HepG2 (cell line): ENCODE measurements around the gene XIST. TPM values are rescaled to one million over a fixed set of nuclear protein-coding genes. Genes with fewer than 3 reads are reported as not detected.
"Not testable (repeated sequence)": the region's sequence is repeated elsewhere in the genome, so short reads cannot be mapped to it uniquely, and the experiment has no call there.

ENCODE experiments used
- ATAC-seq: fragments of 200-7000 bp; cut with Tn5 transposase; 3 replicates; pipeline ENCODE4 v1.9.1; 2020; ENCODE audit warnings: mild to moderate bottlenecking, moderate library complexity
- BruUV-seq: library from RNA; stranded (reverse); fragments of 400-500 nt; replicated peaks from 2 replicates; lab custom pipeline; 2021; lab: Mats Ljungman, UMichigan
- CTCF ChIA-PET: fragments of 300-600 bp; formaldehyde crosslinking; extraction: SDS; loops from one replicate; lab custom pipeline; 2021; ENCODE audit warnings: low total read pairs, inconsistent platforms, low intra/inter-chr PET ratio; lab: Yijun Ruan, JAX
- POLR2A ChIA-PET: fragments of 350-600 bp; sonication (Branson Sonifier 250); formaldehyde crosslinking; loops from one replicate; lab custom pipeline; 2020; ENCODE audit warnings: antibody characterized with exemption, inconsistent platforms; lab: Yijun Ruan, JAX
- DNase-seq: peaks from one replicate; pipeline ENCODE4 v3.0.0-alpha.2; 2015; ENCODE audit warnings: low spot score
- FAIRE-seq: peaks from 3 replicates; lab custom pipeline; 2011; peaks lifted over from hg19 to GRCh38; lab: Jason Lieb, UNC
- H2AFZ ChIP-seq: one replicate; pipeline ENCODE4 v1.6.1; 2011; ENCODE audit warnings: low read length, inconsistent platforms
- H3K27ac ChIP-seq: fragments of 300-600 bp; 3 replicates; pipeline ENCODE4 v1.8.0; 2011; ENCODE audit warnings: mixed run types, mild to moderate bottlenecking, mixed read lengths, low read length, inconsistent platforms; ENCODE audit not compliant: insufficient read depth; ENCODE audit errors: extremely low read length
- H3K27me3 ChIP-seq, 2 experiments: fragments of 200-600 bp in 1 of 2; 2 replicates in 1 of 2; 3 replicates in 1 of 2; pipeline versions ENCODE4 v1.6.0 to v1.8.0; 2011; ENCODE audit warnings: low read length in 2 of 2, mild to moderate bottlenecking in 2 of 2, moderate library complexity in 2 of 2, inconsistent platforms in 1 of 2; ENCODE audit not compliant: insufficient read depth in 2 of 2, control insufficient read depth in 1 of 2
- H3K36me3 ChIP-seq, 2 experiments: fragments of 200-600 bp in 1 of 2; replicated peaks in 1 of 2; 2 replicates in 1 of 2; 3 replicates in 1 of 2; pipeline versions ENCODE4 v1.5.1 to v1.8.0; 2011; ENCODE audit warnings: low read length in 2 of 2, inconsistent platforms in 1 of 2; ENCODE audit not compliant: insufficient read depth in 2 of 2, control insufficient read depth in 1 of 2
- H3K4me1 ChIP-seq: 2 replicates; pipeline ENCODE4 v1.5.1; 2012; ENCODE audit warnings: low read length, inconsistent platforms; ENCODE audit not compliant: insufficient read depth
- H3K4me2 ChIP-seq: 2 replicates; pipeline ENCODE4 v1.6.0; 2011; ENCODE audit warnings: low read depth, low read length, inconsistent platforms
- H3K4me3 ChIP-seq, 3 experiments: fragments of 200-600 bp in 1 of 3; sonication (generic), shearing (Covaris generic) in 1 of 3; replicated peaks in 1 of 3; 2 replicates each; pipeline ENCODE4 v1.5.1; 2011 to 2016; ENCODE audit warnings: low read length in 3 of 3, inconsistent platforms in 2 of 3, low read depth in 2 of 3, mild to moderate bottlenecking in 2 of 3, control low read depth in 1 of 3, mixed read lengths in 1 of 3; ENCODE audit not compliant: insufficient read depth in 1 of 3
- H3K79me2 ChIP-seq: one replicate; pipeline ENCODE4 v1.6.1; 2011; ENCODE audit warnings: low read length, inconsistent platforms; ENCODE audit not compliant: insufficient read depth
- H3K9ac ChIP-seq: 2 replicates; pipeline ENCODE4 v1.6.0; 2011; ENCODE audit warnings: mild to moderate bottlenecking, low read depth, low read length, inconsistent platforms; ENCODE audit not compliant: insufficient read depth
- H3K9me3 ChIP-seq: 2 replicates; pipeline ENCODE4 v1.5.1; 2012; ENCODE audit warnings: mild to moderate bottlenecking, low read length
- H4K20me1 ChIP-seq: 2 replicates; pipeline ENCODE4 v1.6.0; 2011; ENCODE audit warnings: inconsistent platforms, mild to moderate bottlenecking, low read length, moderate library complexity; ENCODE audit not compliant: insufficient read depth
- CBX1 ChIP-seq: IDR thresholded peaks from one replicate; pipeline ENCODE4 v1.6.1; 2016; ENCODE audit warnings: antibody characterized with exemption, low read depth
- WGBS: methylation state at CpG from one replicate; pipeline ENCODE4 v1.1.6; 2017; ENCODE audit warnings: low lambda C conversion rate; 5-methylcytosine and 5-hydroxymethylcytosine counted together
- in situ Hi-C: cut with HindIII; loops from 2 replicates; pipeline ENCODE4 v1.10.0; 2017; ENCODE audit warnings: low pct_unique_long_range_greater_than_20kb; ENCODE audit not compliant: extremely low pct_ligation_motif_present
- intact Hi-C: fragments of 100-400 bp; cut with micrococcal nuclease; formaldehyde crosslinking; loops from one replicate; pipeline ENCODE4 v1.10.0; 2022; ENCODE audit not compliant: unreplicated experiment
- polyA plus RNA-seq, 8 experiments: library from polyadenylated mRNA; depleted of rRNA in 3 of 8; stranded (reverse) in 7 of 8; unstranded in 1 of 8; fragments of >200 nt; fragmentation: Illumina TruSeq in 4 of 8; extraction: Trizol in 4 of 8; gene quantifications; 2 replicates each; pipeline versions ENCODE4 v1.2.1 to v1.2.3, GENCODE V29; 2011 to 2016; ENCODE audit warnings: low read depth in 4 of 8, missing spikeins in 1 of 8, mixed read lengths in 1 of 8; ENCODE audit not compliant: insufficient read depth in 1 of 8
- total RNA-seq, 5 experiments: library from RNA; depleted of rRNA; stranded (reverse); fragments of >200 nt; fragmentation: Illumina TruSeq; extraction: Trizol; gene quantifications; 2 replicates each; pipeline ENCODE4 v1.2.3, GENCODE V29; 2016; ENCODE audit warnings: low read depth in 1 of 5
- TF ChIP-seq, protein P1 (sequence below): sonication (generic); formaldehyde crosslinking; IDR thresholded peaks from 2 replicates; pipeline ENCODE4 v1.9.0; 2021; ENCODE audit warnings: missing genetic modification reagents, mild to moderate bottlenecking, borderline replicate concordance
- TF ChIP-seq, protein P2 (sequence below): fragments of 450-650 bp; IDR thresholded peaks from 2 replicates; pipeline ENCODE4 v1.6.1; 2017; ENCODE audit warnings: mild to moderate bottlenecking
- TF ChIP-seq, protein P3 (sequence below): sonication (generic); formaldehyde crosslinking; IDR thresholded peaks from 2 replicates; pipeline ENCODE4 v1.4.0; 2020; ENCODE audit warnings: missing genetic modification reagents, borderline replicate concordance

XIST gene
- total and polyA plus RNA-seq, 2 of the 13 experiments (the other 11 are each of a cell fraction or from before 2014, with no cell fraction given), result 0.02 to 0.26 TPM

DNA sequence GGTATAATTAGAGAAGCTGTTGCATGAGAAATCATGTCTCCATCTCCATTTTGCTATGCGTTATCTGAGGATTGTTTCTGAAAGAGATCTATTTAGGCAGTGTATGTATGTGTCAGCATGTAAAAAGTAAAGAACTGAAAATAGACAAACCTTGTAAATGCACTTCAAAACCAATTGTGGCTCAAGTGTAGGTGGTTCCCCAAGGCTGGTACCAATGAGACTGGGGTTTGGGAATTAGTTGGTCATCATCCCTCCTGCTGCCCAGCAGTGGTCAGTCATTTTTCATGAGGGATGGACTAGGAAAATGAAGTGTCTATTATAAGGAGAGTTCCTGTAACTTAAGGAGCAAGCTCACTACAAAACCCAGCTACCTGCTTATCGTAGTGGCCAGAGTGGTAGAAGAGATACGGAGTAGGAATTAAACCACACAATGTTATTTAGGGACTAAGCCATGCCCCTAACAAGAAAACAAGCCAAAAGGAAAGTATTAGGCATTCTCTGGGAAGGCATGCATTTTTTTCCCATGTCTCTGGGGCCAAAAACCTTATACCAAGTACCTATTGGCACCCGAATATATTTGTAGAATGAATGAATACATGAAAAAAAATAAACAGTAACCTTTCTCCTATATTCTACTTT is 30.5 kb downstream of the XIST start (continued):
- TF ChIP-seq, protein P1, sequence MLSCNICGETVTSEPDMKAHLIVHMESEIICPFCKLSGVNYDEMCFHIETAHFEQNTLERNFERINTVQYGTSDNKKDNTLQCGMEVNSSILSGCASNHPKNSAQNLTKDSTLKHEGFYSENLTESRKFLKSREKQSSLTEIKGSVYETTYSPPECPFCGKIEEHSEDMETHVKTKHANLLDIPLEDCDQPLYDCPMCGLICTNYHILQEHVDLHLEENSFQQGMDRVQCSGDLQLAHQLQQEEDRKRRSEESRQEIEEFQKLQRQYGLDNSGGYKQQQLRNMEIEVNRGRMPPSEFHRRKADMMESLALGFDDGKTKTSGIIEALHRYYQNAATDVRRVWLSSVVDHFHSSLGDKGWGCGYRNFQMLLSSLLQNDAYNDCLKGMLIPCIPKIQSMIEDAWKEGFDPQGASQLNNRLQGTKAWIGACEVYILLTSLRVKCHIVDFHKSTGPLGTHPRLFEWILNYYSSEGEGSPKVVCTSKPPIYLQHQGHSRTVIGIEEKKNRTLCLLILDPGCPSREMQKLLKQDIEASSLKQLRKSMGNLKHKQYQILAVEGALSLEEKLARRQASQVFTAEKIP, result no peak
- TF ChIP-seq, protein P2, sequence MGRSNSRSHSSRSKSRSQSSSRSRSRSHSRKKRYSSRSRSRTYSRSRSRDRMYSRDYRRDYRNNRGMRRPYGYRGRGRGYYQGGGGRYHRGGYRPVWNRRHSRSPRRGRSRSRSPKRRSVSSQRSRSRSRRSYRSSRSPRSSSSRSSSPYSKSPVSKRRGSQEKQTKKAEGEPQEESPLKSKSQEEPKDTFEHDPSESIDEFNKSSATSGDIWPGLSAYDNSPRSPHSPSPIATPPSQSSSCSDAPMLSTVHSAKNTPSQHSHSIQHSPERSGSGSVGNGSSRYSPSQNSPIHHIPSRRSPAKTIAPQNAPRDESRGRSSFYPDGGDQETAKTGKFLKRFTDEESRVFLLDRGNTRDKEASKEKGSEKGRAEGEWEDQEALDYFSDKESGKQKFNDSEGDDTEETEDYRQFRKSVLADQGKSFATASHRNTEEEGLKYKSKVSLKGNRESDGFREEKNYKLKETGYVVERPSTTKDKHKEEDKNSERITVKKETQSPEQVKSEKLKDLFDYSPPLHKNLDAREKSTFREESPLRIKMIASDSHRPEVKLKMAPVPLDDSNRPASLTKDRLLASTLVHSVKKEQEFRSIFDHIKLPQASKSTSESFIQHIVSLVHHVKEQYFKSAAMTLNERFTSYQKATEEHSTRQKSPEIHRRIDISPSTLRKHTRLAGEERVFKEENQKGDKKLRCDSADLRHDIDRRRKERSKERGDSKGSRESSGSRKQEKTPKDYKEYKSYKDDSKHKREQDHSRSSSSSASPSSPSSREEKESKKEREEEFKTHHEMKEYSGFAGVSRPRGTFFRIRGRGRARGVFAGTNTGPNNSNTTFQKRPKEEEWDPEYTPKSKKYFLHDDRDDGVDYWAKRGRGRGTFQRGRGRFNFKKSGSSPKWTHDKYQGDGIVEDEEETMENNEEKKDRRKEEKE, result no peak
- TF ChIP-seq CBX1, result no peak
- TF ChIP-seq, protein P3, sequence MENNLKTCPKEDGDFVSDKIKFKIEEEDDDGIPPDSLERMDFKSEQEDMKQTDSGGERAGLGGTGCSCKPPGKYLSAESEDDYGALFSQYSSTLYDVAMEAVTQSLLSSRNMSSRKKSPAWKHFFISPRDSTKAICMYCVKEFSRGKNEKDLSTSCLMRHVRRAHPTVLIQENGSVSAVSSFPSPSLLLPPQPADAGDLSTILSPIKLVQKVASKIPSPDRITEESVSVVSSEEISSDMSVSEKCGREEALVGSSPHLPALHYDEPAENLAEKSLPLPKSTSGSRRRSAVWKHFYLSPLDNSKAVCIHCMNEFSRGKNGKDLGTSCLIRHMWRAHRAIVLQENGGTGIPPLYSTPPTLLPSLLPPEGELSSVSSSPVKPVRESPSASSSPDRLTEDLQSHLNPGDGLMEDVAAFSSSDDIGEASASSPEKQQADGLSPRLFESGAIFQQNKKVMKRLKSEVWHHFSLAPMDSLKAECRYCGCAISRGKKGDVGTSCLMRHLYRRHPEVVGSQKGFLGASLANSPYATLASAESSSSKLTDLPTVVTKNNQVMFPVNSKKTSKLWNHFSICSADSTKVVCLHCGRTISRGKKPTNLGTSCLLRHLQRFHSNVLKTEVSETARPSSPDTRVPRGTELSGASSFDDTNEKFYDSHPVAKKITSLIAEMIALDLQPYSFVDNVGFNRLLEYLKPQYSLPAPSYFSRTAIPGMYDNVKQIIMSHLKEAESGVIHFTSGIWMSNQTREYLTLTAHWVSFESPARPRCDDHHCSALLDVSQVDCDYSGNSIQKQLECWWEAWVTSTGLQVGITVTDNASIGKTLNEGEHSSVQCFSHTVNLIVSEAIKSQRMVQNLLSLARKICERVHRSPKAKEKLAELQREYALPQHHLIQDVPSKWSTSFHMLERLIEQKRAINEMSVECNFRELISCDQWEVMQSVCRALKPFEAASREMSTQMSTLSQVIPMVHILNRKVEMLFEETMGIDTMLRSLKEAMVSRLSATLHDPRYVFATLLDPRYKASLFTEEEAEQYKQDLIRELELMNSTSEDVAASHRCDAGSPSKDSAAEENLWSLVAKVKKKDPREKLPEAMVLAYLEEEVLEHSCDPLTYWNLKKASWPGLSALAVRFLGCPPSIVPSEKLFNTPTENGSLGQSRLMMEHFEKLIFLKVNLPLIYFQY (CRISPR knock-in tag), result no peak

DNA sequence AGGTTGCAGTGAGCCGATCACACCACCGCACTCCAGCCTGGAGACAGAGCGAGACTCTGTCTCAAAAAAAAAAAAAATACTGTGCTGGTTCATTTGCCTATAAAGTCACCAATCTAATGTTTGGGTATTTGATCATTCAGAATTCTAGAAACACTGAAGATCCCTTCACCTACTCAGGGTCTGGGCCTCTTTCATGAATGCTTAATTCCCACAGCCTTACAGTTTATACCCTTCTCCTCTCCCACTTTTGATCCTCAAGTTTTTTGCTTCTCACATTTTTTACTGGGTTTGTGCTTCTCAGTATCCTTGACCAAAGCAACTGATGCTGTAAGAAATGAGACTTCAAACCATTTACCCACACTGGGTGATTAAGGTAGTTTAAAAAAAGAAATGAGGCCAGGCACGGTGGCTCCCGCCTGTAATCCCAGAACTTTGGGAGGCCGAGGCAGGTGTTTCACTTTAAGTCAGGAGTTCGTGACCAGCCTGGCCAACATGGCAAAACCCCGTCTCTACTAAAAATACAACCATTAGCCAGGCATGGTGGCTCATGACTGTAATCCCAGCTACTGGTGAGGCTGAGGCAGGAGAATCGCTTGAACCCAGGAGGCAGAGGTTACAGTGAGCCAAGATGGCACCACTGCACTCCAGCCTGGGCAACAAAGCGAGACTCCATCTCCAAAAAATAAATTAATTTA is 32.5 kb downstream of the XIST start:
- H3K9ac ChIP-seq, in situ Hi-C loops, POLR2A ChIA-PET, intact Hi-C loops, H2AFZ ChIP-seq, H3K4me1 ChIP-seq, FAIRE-seq, DNase-seq, H3K9me3 ChIP-seq, H3K79me2 ChIP-seq, CTCF ChIA-PET, H3K4me3 ChIP-seq, BruUV-seq, H4K20me1 ChIP-seq, H3K27ac ChIP-seq, ATAC-seq, H3K27me3 ChIP-seq, H3K36me3 ChIP-seq, H3K4me2 ChIP-seq: not testable (repeated sequence)
- whole genome bisulfite sequencing, result 38% methylated on average over 10 of the region's 10 CpGs
